Upper lobe of right lung (tissue), 1 donor: Measurements from ENCODE around the gene PPP2R2C. TPM values are rescaled to one million over a fixed set of nuclear protein-coding genes. Genes with fewer than 3 reads are reported as not detected.

Experiments used
- ATAC-seq: fragments of 200-7000 bp; cut with Tn5 transposase; one replicate; pipeline ENCODE4 v1.9.1; 2020; ENCODE audit warnings: mild to moderate bottlenecking, moderate library complexity
- DNase-seq: peaks from one replicate; pipeline ENCODE4 v3.0.0-alpha.2; 2020
- H3K27ac ChIP-seq: fragments of 200-600 bp; one replicate; pipeline ENCODE4 v1.8.0; 2022
- H3K27me3 ChIP-seq: fragments of 200-600 bp; one replicate; pipeline ENCODE4 v1.8.0; 2022; ENCODE audit warnings: mild to moderate bottlenecking
- H3K36me3 ChIP-seq: fragments of 200-600 bp; one replicate; pipeline ENCODE4 v1.8.0; 2022
- H3K4me1 ChIP-seq: fragments of 200-600 bp; one replicate; pipeline ENCODE4 v1.8.0; 2022
- H3K4me3 ChIP-seq: fragments of 200-600 bp; one replicate; pipeline ENCODE4 v1.8.0; 2022; ENCODE audit warnings: mild to moderate bottlenecking
- H3K9me3 ChIP-seq: fragments of 200-600 bp; one replicate; pipeline ENCODE4 v1.8.0; 2022
- CTCF ChIP-seq: fragments of 200-600 bp; IDR thresholded peaks from one replicate; pipeline ENCODE4 v1.8.0; 2022; ENCODE audit warnings: antibody characterized with exemption
- intact Hi-C: fragments of 100-400 bp; cut with DNase I; formaldehyde crosslinking; loops from one replicate; pipeline ENCODE4 v1.11.0; 2022
- total RNA-seq: library from RNA; stranded (reverse); fragmentation: NEBNext Ultra II Directional; extraction: Animal tissue kit (Norgen Biotek cat#: 25700); gene quantifications from one replicate; pipeline ENCODE4 v1.2.1, GENCODE V29; 2021
- donor health status: DM: no; HTN: yes; CAD: no; lungs with severe emphysema.

PPP2R2C gene
- total RNA-seq, 1 donor from 2014 or later: 0.09 TPM

- intact Hi-C loops: no loop called here
- DNase-seq: no peak
Measured at GRCh38 chr4:6369924-6370645, 102.3 kb downstream of the PPP2R2C start.

DNA sequence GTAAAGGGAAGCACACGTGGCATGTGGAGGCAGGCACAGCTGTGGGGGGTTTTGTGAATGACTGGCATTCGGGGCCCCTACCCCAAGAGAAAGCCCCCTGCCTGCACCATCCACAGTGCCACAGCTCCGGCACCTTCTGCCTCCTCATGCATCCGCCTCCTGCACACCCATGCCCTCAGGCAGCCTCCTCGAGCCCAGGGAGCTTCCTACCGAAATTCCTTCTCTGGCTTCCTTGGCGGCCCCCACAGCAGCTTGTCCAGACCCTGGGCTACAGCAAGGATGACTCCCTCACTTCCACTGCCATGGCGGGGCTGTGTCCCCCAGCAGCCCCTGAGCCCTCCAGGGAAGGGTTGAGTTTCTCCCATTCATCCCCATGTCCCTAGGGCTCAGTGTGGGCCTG lies 102.9 kb downstream of the PPP2R2C start:
- H3K36me3 ChIP-seq: no peaks in the 10 kb centered on the region
- DNase-seq (no peak), ATAC-seq (no peak)
- peaks cover 17% of the 10 kb centered on the region for H3K27me3 ChIP-seq
- H3K4me1 ChIP-seq: no peaks in the 10 kb centered on the region
- intact Hi-C loops: no loop called here
- TF ChIP-seq CTCF: no peak
- H3K9me3 ChIP-seq: no peaks in the 10 kb centered on the region
- H3K4me3 ChIP-seq: no peak overlapping the region
- H3K27ac ChIP-seq: no peak overlapping the region

More at GRCh38 chr4:6369924-6370645, 102.3 kb downstream of the PPP2R2C start:
- TF ChIP-seq CTCF: no peak
- no peak overlapping the region for H3K27ac ChIP-seq
- no peak for ATAC-seq
- H3K4me1 ChIP-seq: no peaks in the 10 kb centered on the region
- H3K27me3 ChIP-seq: peaks cover 17% of the 10 kb centered on the region
- no peaks in the 10 kb centered on the region for H3K9me3 ChIP-seq
- H3K36me3 ChIP-seq: no peaks in the 10 kb centered on the region
- no peak overlapping the region for H3K4me3 ChIP-seq

- no peak overlapping the region for H3K27ac ChIP-seq
- no peaks in the 10 kb centered on the region for H3K36me3 ChIP-seq
- no peak for TF ChIP-seq CTCF
- no peak overlapping the region for H3K4me3 ChIP-seq
- no peaks in the 10 kb centered on the region for H3K9me3 ChIP-seq
- intact Hi-C loops: no loop called here
- H3K27me3 ChIP-seq: peaks cover 17% of the 10 kb centered on the region
- no peak for ATAC-seq
- no peaks in the 10 kb centered on the region for H3K4me1 ChIP-seq
- no peak for DNase-seq
Measured at GRCh38 chr4:6369035-6369434, 103.4 kb downstream of the PPP2R2C start.

DNA sequence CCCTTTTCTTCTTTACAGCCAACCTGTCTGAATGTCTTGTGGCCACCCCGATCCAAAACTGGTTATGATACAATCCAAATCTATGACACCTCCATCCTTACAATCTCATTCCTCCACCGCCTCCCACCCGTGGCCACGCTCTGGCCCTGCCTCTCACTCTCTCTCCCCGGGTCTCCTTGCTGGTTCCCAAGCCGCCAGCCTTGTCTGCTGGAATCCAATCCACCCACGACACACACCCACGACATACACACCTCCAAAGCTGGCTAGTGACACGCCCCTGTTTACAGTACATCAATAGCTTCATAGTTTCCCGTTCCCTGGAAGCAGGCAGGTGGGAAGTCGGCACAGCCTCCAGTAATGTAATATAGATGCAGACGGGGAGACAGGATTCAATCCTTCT lies 103.8 kb downstream of the PPP2R2C start:
- Histone ChIP-seq H3K9me3 (no peaks in the 10 kb centered on the region), H3K36me3 (no peaks in the 10 kb centered on the region), H3K27me3 (peaks cover 17% of the 10 kb centered on the region), H3K4me3 (no peak overlapping the region), H3K27ac (no peak overlapping the region), H3K4me1 (no peaks in the 10 kb centered on the region)
- no peak for DNase-seq
- no peak for ATAC-seq
- intact Hi-C loops: no loop called here
- TF ChIP-seq CTCF: no peak

GRCh38 chr4:6368096-6368495 lies 104.3 kb downstream of the PPP2R2C start:
- no peaks in the 10 kb centered on the region for H3K36me3 ChIP-seq
- H3K4me1 ChIP-seq: no peaks in the 10 kb centered on the region
- ATAC-seq (no peak), DNase-seq (no peak)
- H3K9me3 ChIP-seq: no peaks in the 10 kb centered on the region
- H3K4me3 ChIP-seq: no peak overlapping the region
- H3K27ac ChIP-seq: no peak overlapping the region
- peaks cover 17% of the 10 kb centered on the region for H3K27me3 ChIP-seq
- intact Hi-C loops: no loop called here
- no peak for TF ChIP-seq CTCF
